GM19324 (cell line): ENCODE data around the gene FUT8.
"Not testable (repeated sequence)": the region's sequence is repeated elsewhere in the genome, so short reads cannot be mapped to it uniquely, and the experiment has no call there.

Experiments used
- ATAC-seq: cut with Tn5 transposase; IDR thresholded peaks from one replicate; pipeline ENCODE4 v1.9.1; 2021; ENCODE audit warnings: mild to moderate bottlenecking, moderate library complexity; ENCODE audit not compliant: unreplicated experiment, low FRiP score

FUT8 gene

GRCh38 chr14:65600742-65601141 is 188.2 kb downstream of the FUT8 start:
- no peak for ATAC-seq

GRCh38 chr14:65604535-65604934 is 192.0 kb downstream of the FUT8 start:
- no peak for ATAC-seq

GRCh38 chr14:65604936-65605335 is 192.4 kb downstream of the FUT8 start:
- ATAC-seq: no peak

- ATAC-seq: no peak
Observed at GRCh38 chr14:65606460-65606859, 193.9 kb downstream of the FUT8 start.

GRCh38 chr14:65613131-65613650 is 200.7 kb downstream of the FUT8 start:
- no peak for ATAC-seq

GRCh38 chr14:65618996-65619395 is 206.5 kb downstream of the FUT8 start:
- ATAC-seq: no peak

GRCh38 chr14:65620195-65620594 is 207.7 kb downstream of the FUT8 start:
- ATAC-seq: no peak

- ATAC-seq: no peak
Observed at GRCh38 chr14:65622703-65623102, 210.2 kb downstream of the FUT8 start.

- ATAC-seq: no peak
Observed at GRCh38 chr14:65623759-65624158, 211.2 kb downstream of the FUT8 start.

- no peak for ATAC-seq
Observed at GRCh38 chr14:65627315-65627714, 214.8 kb downstream of the FUT8 start.

- no peak for ATAC-seq
Observed at GRCh38 chr14:65628664-65629063, 216.1 kb downstream of the FUT8 start.

- ATAC-seq: no peak
Observed at GRCh38 chr14:65631040-65631439, 218.5 kb downstream of the FUT8 start.

- ATAC-seq: no peak
Observed at GRCh38 chr14:65632487-65632886, 220.0 kb downstream of the FUT8 start.

GRCh38 chr14:65633666-65634065 is 221.1 kb downstream of the FUT8 start:
- not testable (repeated sequence) for ATAC-seq

- peak; percentile 51 for ATAC-seq
Observed at GRCh38 chr14:65637780-65638179, 225.2 kb downstream of the FUT8 start.

- ATAC-seq: no peak
Observed at GRCh38 chr14:65639216-65639615, 226.7 kb downstream of the FUT8 start.

- no peak for ATAC-seq
Observed at GRCh38 chr14:65650826-65651225, 238.3 kb downstream of the FUT8 start.

- no peak for ATAC-seq
Observed at GRCh38 chr14:65656554-65656953, 244.0 kb downstream of the FUT8 start.

GRCh38 chr14:65658202-65658601 is 245.7 kb downstream of the FUT8 start:
- ATAC-seq: no peak

GRCh38 chr14:65661865-65662264 is 249.3 kb downstream of the FUT8 start:
- ATAC-seq: no peak

- no peak for ATAC-seq
Observed at GRCh38 chr14:65664436-65664835, 251.9 kb downstream of the FUT8 start.

- no peak for ATAC-seq
Observed at GRCh38 chr14:65676361-65677014, 264.0 kb downstream of the FUT8 start.

GRCh38 chr14:65685572-65685971 is 273.0 kb downstream of the FUT8 start:
- no peak for ATAC-seq
